Spleen (tissue), 11 donors: ENCODE measurements around the gene C18orf63. TPM values are rescaled to one million over a fixed set of nuclear protein-coding genes. Genes with fewer than 3 reads are reported as not detected.
"Not testable (repeated sequence)": the region's sequence is repeated elsewhere in the genome, so short reads cannot be mapped to it uniquely, and the experiment has no call there.

Experiments
- DNase-seq: peaks from one replicate; pipeline ENCODE4 v3.0.0-alpha.2; 2020
- H3K27ac ChIP-seq, 8 donors: fragments of 200-600 bp; sonication (generic) in 7 of 8; 1 replicate in 4 of 8; 2 replicates in 4 of 8; pipeline versions ENCODE4 v1.5.0 to v1.8.0; 2016 to 2021; ENCODE audit warnings: inconsistent platforms in 4 of 8, mild to moderate bottlenecking in 4 of 8, moderate library complexity in 1 of 8
- H3K27me3 ChIP-seq, 7 donors: fragments of 200-600 bp; sonication (generic) in 6 of 7; replicated peaks in 1 of 7; 1 replicate in 4 of 7; 2 replicates in 3 of 7; pipeline versions ENCODE4 v1.5.0 to v1.8.0; 2016 to 2021; ENCODE audit warnings: inconsistent platforms in 3 of 7, mild to moderate bottlenecking in 1 of 7
- H3K36me3 ChIP-seq, 6 donors: fragments of 200-600 bp; sonication (generic) in 5 of 6; 1 replicate in 4 of 6; 2 replicates in 2 of 6; pipeline versions ENCODE4 v1.5.0 to v1.8.0; 2016 to 2021; ENCODE audit warnings: inconsistent platforms in 2 of 6
- H3K4me1 ChIP-seq, 6 donors: fragments of 200-600 bp; sonication (generic) in 5 of 6; 1 replicate in 3 of 6; 2 replicates in 3 of 6; pipeline versions ENCODE4 v1.5.0 to v1.8.0; 2016 to 2021; ENCODE audit warnings: inconsistent platforms in 3 of 6
- H3K4me3 ChIP-seq, 8 donors: fragments of 200-600 bp; sonication (generic) in 7 of 8; 1 replicate in 4 of 8; 2 replicates in 4 of 8; pipeline versions ENCODE4 v1.5.0 to v1.8.0; 2016 to 2021; ENCODE audit warnings: inconsistent platforms in 4 of 8, mild to moderate bottlenecking in 4 of 8, moderate library complexity in 2 of 8
- H3K9me3 ChIP-seq, 8 donors: fragments of 200-600 bp; sonication (generic) in 7 of 8; 1 replicate in 4 of 8; 2 replicates in 4 of 8; pipeline versions ENCODE4 v1.5.0 to v1.8.0; 2016 to 2021; ENCODE audit warnings: inconsistent platforms in 4 of 8
- CTCF ChIP-seq, 11 experiments: fragments of 200-600 bp in 7 of 11; fragments of 450-650 bp in 4 of 11; sonication (generic) in 4 of 11; IDR thresholded peaks in 8 of 11; conservative IDR thresholded peaks in 3 of 11; 1 replicate in 7 of 11; 2 replicates in 4 of 11; pipeline versions ENCODE4 v1.4.0 to v1.8.0; 2016 to 2021; ENCODE audit warnings: antibody characterized with exemption in 11 of 11, inconsistent platforms in 4 of 11, mild to moderate bottlenecking in 1 of 11
- POLR2A ChIP-seq, 3 donors: fragments of 450-650 bp; IDR thresholded peaks; one replicate each; pipeline ENCODE4 v1.5.1; 2017; ENCODE audit warnings: antibody characterized with exemption in 3 of 3, mild to moderate bottlenecking in 1 of 3
- POLR2AphosphoS5 ChIP-seq, 3 donors: sonication (generic); formaldehyde crosslinking; IDR thresholded peaks; one replicate each; pipeline ENCODE4 v1.5.1; 2017; ENCODE audit warnings: antibody characterized with exemption in 3 of 3
- WGBS, 5 donors: extraction: QIAGEN DNeasy Blood & Tissue Kit in 3 of 5; methylation state at CpG; one replicate each; pipeline versions ENCODE4 v1.1.5 to v1.1.7; 2013 to 2018; 5-methylcytosine and 5-hydroxymethylcytosine counted together
- intact Hi-C: fragments of 100-400 bp; cut with DNase I; formaldehyde crosslinking; loops from one replicate; pipeline ENCODE4 v1.15.0; 2023; ENCODE audit warnings: low total_unique reads
- polyA plus RNA-seq, 3 donors: library from polyadenylated mRNA; stranded (reverse); fragments of 200-250 nt; gene quantifications; one replicate each; pipeline ENCODE4 v1.2.1, GENCODE V29; 2013
- total RNA-seq, 7 donors: library from RNA; depleted of rRNA in 3 of 7; stranded (reverse); fragments of >200 nt in 3 of 7; fragmentation: NEBNext Ultra II Directional in 4 of 7; extraction: Animal tissue kit (Norgen Biotek cat#: 25700) in 4 of 7; gene quantifications; one replicate each; pipeline versions ENCODE4 v1.1.0 to v1.2.1, GENCODE V29; 2016 to 2021
- donor health status: healthy with polysubstance abuse.
- donor health status: DM: no; HTN: no; CAD: no; lungs with moderate emphysema.
- donor health status: DM: no; HTN: no; CAD: no.
- donor health status: Bipolar disorder and iron deficiency.
- donor health status: healthy.
- donor health status: DM: no; HTN: no; CAD: no.
- donor health status: DM: yes; HTN: yes; CAD: no.

Gene C18orf63
- total and polyA plus RNA-seq, 10 donors = 0.02 to 0.18 (median 0.13) TPM; not detected in 6

- Histone ChIP-seq H3K27me3 (no peaks in the 10 kb centered on the region), H3K4me1 (peaks cover 0 to 76% (median 43%) of the 10 kb centered on the region in 6 donors), H3K4me3 (no peak overlapping the region), H3K9me3 (no peaks in the 10 kb centered on the region), H3K36me3 (no peaks in the 10 kb centered on the region), H3K27ac (peak overlapping the region in 5 of 8 donors; percentile 13 to 62 (median 46))
- no peak for DNase-seq
- whole genome bisulfite sequencing, 5 donors = 71 to 81% (median 80%) methylated on average over 11 of the region's 11 CpGs
- intact Hi-C loops = no loop called here
- TF ChIP-seq POLR2AphosphoS5 (IDR thresholded peaks at IDR 0.05) = no peak
- TF ChIP-seq CTCF (IDR thresholded peaks at IDR 0.05 in 8 of 11, conservative IDR thresholded peaks at IDR 0.05 in 3 of 11) = no peak
- TF ChIP-seq POLR2A (IDR thresholded peaks at IDR 0.05) = no peak
Observed at GRCh38 chr18:74284191-74284979, 31.3 kb upstream of the C18orf63 start.

GRCh38 chr18:74284980-74285355 lies 30.7 kb upstream of the C18orf63 start:
- Histone ChIP-seq H3K36me3 (no peaks in the 10 kb centered on the region), H3K27ac (peak overlapping the region in 5 of 8 donors; percentile 13 to 62 (median 46)), H3K27me3 (no peaks in the 10 kb centered on the region), H3K4me3 (no peak overlapping the region), H3K4me1 (peaks cover 1 to 81% (median 48%) of the 10 kb centered on the region in 6 donors), H3K9me3 (no peaks in the 10 kb centered on the region)
- no peak for TF ChIP-seq POLR2A (IDR thresholded peaks at IDR 0.05)
- no peak for TF ChIP-seq POLR2AphosphoS5 (IDR thresholded peaks at IDR 0.05)
- no peak for TF ChIP-seq CTCF (IDR thresholded peaks at IDR 0.05 in 8 of 11, conservative IDR thresholded peaks at IDR 0.05 in 3 of 11)
- DNase-seq = no peak
- intact Hi-C loops = no loop called here
- WGBS, 5 donors = 94 to 97% (median 96%) methylated on average over 1 of the region's 1 CpG

- WGBS, 5 donors = 78 to 93% (median 89%) methylated on average over 3 of the region's 3 CpGs
- H3K9me3 ChIP-seq, H3K36me3 ChIP-seq, H3K4me3 ChIP-seq, DNase-seq, intact Hi-C loops, H3K27me3 ChIP-seq: not testable (repeated sequence)
- peaks cover 2 to 88% (median 52%) of the 10 kb centered on the region in 6 donors for H3K4me1 ChIP-seq
- peak overlapping the region in 4 of 8 donors; percentile 28 to 62 (median 47) for H3K27ac ChIP-seq
Observed at GRCh38 chr18:74285583-74285982, 30.1 kb upstream of the C18orf63 start.

GRCh38 chr18:74286106-74286855 lies 29.4 kb upstream of the C18orf63 start:
- Histone ChIP-seq H3K4me3 (no peak overlapping the region), H3K36me3 (no peaks in the 10 kb centered on the region), H3K9me3 (no peaks in the 10 kb centered on the region), H3K27me3 (no peaks in the 10 kb centered on the region), H3K4me1 (peaks cover 6 to 88% (median 56%) of the 10 kb centered on the region in 6 donors), H3K27ac (no peak overlapping the region)
- intact Hi-C loops = no loop called here
- 85 to 94% (median 91%) methylated on average over 4 of the region's 4 CpGs for WGBS, 5 donors
- DNase-seq = no peak
- no peak for TF ChIP-seq POLR2A (IDR thresholded peaks at IDR 0.05)
- TF ChIP-seq CTCF (IDR thresholded peaks at IDR 0.05 in 8 of 11, conservative IDR thresholded peaks at IDR 0.05 in 3 of 11) = no peak
- TF ChIP-seq POLR2AphosphoS5 (IDR thresholded peaks at IDR 0.05) = no peak
